ENCODE results near the gene GRIN3A.

Gene GRIN3A

DNA sequence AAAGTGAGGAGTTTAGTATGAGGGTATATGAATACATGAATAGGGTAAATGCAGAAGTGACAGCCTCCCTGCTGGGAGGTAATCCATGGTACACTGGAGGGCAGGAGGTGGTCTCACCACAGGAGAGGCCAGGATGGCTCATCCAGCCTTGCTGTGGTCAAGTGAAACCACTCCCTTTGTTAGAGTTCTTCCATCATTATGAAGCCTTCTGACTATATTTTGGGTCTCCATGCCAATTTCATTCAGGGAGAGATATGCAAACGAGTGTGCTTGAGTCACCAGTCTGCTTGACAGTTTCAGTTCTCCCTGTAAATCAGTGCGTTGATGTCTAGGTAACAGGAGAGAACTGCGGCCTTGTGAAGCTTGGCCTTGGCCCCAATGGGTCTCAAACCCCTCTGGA, 160.1 kb downstream of the GRIN3A start:
- Histone ChIP-seq H3K27me3 (no peaks in the 10 kb centered on the region), H3K27ac (no peak overlapping the region), H3K9me3 (no peaks in the 10 kb centered on the region), H3K36me3 (no peaks in the 10 kb centered on the region), H3K4me3 (ENCODE audit: low read depth in 1 of 2, low read length in 1 of 2) (no peak overlapping the region), H3K4me1 (ENCODE audit: control insufficient read depth in 1 of 2, insufficient read depth in 1 of 2, low read depth in 1 of 2, low read length in 1 of 2) (peaks cover 2 to 9% of the 10 kb centered on the region in 2 experiments)
- TF ChIP-seq, protein P1, sequence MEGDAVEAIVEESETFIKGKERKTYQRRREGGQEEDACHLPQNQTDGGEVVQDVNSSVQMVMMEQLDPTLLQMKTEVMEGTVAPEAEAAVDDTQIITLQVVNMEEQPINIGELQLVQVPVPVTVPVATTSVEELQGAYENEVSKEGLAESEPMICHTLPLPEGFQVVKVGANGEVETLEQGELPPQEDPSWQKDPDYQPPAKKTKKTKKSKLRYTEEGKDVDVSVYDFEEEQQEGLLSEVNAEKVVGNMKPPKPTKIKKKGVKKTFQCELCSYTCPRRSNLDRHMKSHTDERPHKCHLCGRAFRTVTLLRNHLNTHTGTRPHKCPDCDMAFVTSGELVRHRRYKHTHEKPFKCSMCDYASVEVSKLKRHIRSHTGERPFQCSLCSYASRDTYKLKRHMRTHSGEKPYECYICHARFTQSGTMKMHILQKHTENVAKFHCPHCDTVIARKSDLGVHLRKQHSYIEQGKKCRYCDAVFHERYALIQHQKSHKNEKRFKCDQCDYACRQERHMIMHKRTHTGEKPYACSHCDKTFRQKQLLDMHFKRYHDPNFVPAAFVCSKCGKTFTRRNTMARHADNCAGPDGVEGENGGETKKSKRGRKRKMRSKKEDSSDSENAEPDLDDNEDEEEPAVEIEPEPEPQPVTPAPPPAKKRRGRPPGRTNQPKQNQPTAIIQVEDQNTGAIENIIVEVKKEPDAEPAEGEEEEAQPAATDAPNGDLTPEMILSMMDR (IDR thresholded peaks at IDR 0.05) = no peak

DNA sequence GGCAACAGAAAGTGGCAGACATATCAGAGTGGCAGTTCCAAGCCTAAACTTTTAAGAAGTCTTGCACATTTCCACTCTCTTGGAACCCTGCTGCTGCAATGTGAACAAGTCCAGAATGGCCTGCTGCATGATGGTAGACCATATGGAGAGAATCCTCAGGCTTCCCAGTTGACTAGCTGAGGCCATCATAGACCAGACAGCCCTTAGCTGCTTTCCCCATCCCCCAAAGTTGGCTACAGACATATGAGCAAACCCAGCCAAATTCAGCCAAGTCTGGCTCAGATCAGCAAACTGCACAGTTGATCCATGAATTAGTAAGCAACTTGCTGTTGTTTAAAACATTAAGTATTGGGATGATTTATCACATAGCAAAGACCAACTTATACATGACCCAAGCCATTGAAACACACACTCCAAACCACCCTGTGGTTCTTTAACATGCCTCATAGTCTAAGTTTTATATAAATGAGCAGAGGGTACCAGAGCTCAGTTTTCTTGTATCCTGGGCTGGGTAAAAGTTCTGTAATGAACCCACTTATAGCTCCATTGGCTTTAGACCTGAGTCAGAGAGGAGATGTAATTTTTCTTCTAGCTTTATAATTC, 163.6 kb downstream of the GRIN3A start:
- Histone ChIP-seq H3K4me3 (ENCODE audit: low read depth in 1 of 2, low read length in 1 of 2) (no peak overlapping the region), H3K36me3 (peaks cover 12% of the 10 kb centered on the region), H3K27ac (no peak overlapping the region), H3K9me3 (no peaks in the 10 kb centered on the region), H3K27me3 (no peaks in the 10 kb centered on the region), H3K4me1 (ENCODE audit: control insufficient read depth in 1 of 2, insufficient read depth in 1 of 2, low read depth in 1 of 2, low read length in 1 of 2) (peaks cover 10 to 16% of the 10 kb centered on the region in 2 experiments)
- TF ChIP-seq, protein P1 (IDR thresholded peaks at IDR 0.05) = no peak

DNA sequence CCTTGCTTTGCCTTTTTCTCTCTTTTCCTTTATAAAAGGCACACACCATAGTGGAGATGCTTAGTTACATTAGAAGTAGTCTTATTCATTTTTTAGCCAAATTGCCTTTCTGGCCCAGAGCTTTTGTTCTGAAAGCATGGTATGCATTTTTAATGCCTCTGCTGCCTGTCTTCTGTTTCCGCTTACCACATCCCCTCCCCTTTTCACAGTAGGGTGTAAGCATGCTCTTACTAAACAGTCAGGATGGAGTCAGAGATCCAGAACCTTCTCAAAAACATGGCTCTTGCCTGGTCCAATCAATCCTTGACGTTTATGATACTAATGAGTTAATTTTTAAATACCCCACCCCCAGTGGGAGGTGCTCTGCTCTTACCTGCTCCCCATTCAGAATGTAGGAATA, 166.1 kb downstream of the GRIN3A start:
- no peak overlapping the region for H3K27ac ChIP-seq
- no peak overlapping the region for H3K4me3 ChIP-seq (ENCODE audit: low read depth in 1 of 2, low read length in 1 of 2)

DNA sequence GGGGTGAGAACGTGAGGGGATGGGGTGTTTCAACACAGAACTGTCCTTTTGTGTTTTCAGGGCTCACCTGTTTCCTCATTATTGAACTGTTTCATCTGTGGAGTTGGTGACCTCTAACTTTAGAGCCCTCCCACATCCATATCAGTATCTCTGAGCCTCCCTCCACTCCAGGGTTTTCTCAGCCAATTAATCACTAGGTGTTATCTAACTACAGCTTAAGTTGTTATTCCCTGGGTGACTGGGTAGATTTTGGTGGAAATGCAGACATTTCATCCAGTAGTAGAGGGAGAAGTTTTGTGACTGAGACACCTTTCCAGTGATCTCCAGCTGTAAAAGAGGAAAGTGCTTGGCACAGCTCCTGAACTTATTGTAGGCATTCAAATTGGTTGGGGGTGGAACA, 167.3 kb downstream of the GRIN3A start:
- peaks cover 43% of the 10 kb centered on the region for H3K36me3 ChIP-seq
- H3K4me1 ChIP-seq (ENCODE audit: control insufficient read depth in 1 of 2, insufficient read depth in 1 of 2, low read depth in 1 of 2, low read length in 1 of 2) = peaks cover 10 to 12% of the 10 kb centered on the region in 2 experiments
- no peaks in the 10 kb centered on the region for H3K27me3 ChIP-seq
- H3K4me3 ChIP-seq (ENCODE audit: low read depth in 1 of 2, low read length in 1 of 2) = no peak overlapping the region
- H3K9me3 ChIP-seq = no peaks in the 10 kb centered on the region
- TF ChIP-seq, protein P1 (IDR thresholded peaks at IDR 0.05) = no peak
- no peak overlapping the region for H3K27ac ChIP-seq

More for the DNA sequence above, 166.1 kb downstream of the GRIN3A start:
- TF ChIP-seq, protein P1 (IDR thresholded peaks at IDR 0.05) = no peak
- Histone ChIP-seq H3K9me3 (no peaks in the 10 kb centered on the region), H3K27me3 (no peaks in the 10 kb centered on the region), H3K4me1 (ENCODE audit: control insufficient read depth in 1 of 2, insufficient read depth in 1 of 2, low read depth in 1 of 2, low read length in 1 of 2) (peaks cover 10 to 12% of the 10 kb centered on the region in 2 experiments), H3K36me3 (peaks cover 31% of the 10 kb centered on the region)

DNA sequence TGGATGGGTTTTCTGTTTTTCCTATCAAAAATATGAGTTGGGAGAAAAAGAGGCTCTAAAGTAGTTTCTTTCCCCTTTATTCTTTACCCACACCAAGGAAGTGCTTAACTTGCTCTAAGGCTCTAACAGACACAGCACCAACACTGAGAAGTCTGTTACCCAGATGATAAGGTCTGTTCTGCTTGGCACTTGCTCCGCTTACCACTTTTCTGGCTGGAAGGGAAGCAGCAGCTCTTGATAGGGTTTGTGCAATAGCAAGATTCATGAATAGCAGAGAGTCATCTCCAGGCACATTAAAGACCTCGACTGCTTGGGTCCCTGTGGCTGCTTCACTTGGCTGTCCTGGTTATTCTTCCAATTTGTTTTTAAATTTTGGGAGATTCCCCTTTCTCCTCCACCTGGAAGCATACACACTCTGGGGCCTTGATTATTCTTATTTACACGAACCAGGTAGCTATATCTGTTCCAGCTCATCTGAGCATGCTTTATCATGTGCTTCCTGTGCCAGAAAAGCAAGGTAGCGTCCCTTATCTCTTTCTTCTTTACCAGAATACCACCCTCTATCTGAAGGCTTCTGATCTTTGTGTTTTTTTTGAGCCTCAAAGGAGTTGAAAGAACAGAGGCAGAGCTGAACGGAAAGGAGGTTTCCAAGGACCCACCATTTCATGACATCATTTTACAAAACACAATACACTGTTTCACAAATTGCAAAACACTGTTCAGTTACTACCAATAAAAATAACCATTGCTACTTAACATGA, 168.5 kb downstream of the GRIN3A start:
- Histone ChIP-seq H3K4me1 (ENCODE audit: control insufficient read depth in 1 of 2, insufficient read depth in 1 of 2, low read depth in 1 of 2, low read length in 1 of 2) (peaks cover 10 to 12% of the 10 kb centered on the region in 2 experiments), H3K9me3 (no peaks in the 10 kb centered on the region), H3K36me3 (peaks cover 54% of the 10 kb centered on the region), H3K27ac (no peak overlapping the region), H3K27me3 (no peaks in the 10 kb centered on the region), H3K4me3 (ENCODE audit: low read depth in 1 of 2, low read length in 1 of 2) (no peak overlapping the region)
- TF ChIP-seq, protein P1 (IDR thresholded peaks at IDR 0.05) = no peak

Measured in neutrophil (primary cell).